Esophagus squamous epithelium (tissue), 4 donors: ENCODE results near the gene ULBP1.
"Not testable (repeated sequence)": the region's sequence is repeated elsewhere in the genome, so short reads cannot be mapped to it uniquely, and the experiment has no call there.

Source experiments
- CTCF ChIP-seq, 6 experiments: fragments of 450-650 bp in 4 of 6; fragments of 200-600 bp in 2 of 6; sonication (generic) in 2 of 6; IDR thresholded peaks; one replicate each; pipeline ENCODE4 v1.5.1; 2016 to 2019; ENCODE audit warnings: antibody characterized with exemption in 6 of 6, mild to moderate bottlenecking in 4 of 6, moderate library complexity in 4 of 6
- POLR2A ChIP-seq, 4 donors: fragments of 450-650 bp; IDR thresholded peaks; one replicate each; pipeline ENCODE4 v1.6.1; 2017; ENCODE audit warnings: antibody characterized with exemption in 4 of 4, mild to moderate bottlenecking in 4 of 4, moderate library complexity in 3 of 4

GRCh38 chr6:149955654-149956317 lies 8.0 kb upstream of the ULBP1 start:
- TF ChIP-seq CTCF, POLR2A (IDR thresholded peaks at IDR 0.05): not testable (repeated sequence)
